PFSK-1 (cell line): ENCODE measurements around the gene AOPEP.

Source experiments
- FOXP2 ChIP-seq: optimal IDR thresholded peaks from 2 replicates; pipeline ENCODE3; 2011; ENCODE audit warnings: borderline replicate concordance, control low read depth, inconsistent platforms; ENCODE audit not compliant: insufficient read depth; ENCODE audit errors: extremely low read length, extremely low read depth
- POLR2AphosphoS5 ChIP-seq: IDR thresholded peaks from 2 replicates; pipeline ENCODE4 v1.6.1; 2012; ENCODE audit warnings: low read depth, mild to moderate bottlenecking, control low read depth, low read length, moderate library complexity
- SIN3A ChIP-seq: IDR thresholded peaks from 2 replicates; pipeline ENCODE4 v1.6.1; 2012; ENCODE audit warnings: mild to moderate bottlenecking, low read length, moderate library complexity, borderline replicate concordance; ENCODE audit not compliant: insufficient read depth
- TAF1 ChIP-seq: IDR thresholded peaks from 2 replicates; pipeline ENCODE4 v1.6.1; 2012; ENCODE audit warnings: low read length, control low read depth, borderline replicate concordance; ENCODE audit not compliant: insufficient read depth

- no peak for TF ChIP-seq TAF1
- no peak for TF ChIP-seq POLR2AphosphoS5
- TF ChIP-seq SIN3A: no peak
- no peak for TF ChIP-seq FOXP2
These were observed 54.0 kb downstream of the AOPEP start for GRCh38 chr9:94780516-94780950.
